GM10248 (cell line): ENCODE results near the gene AMOTL1.

ENCODE experiments used
- CTCF ChIA-PET: fragments of 300-600 bp; sonication (Branson Sonifier 250); formaldehyde crosslinking; extraction: SDS; loops from one replicate; lab custom pipeline; 2021; ENCODE audit warnings: antibody characterized with exemption; lab: Yijun Ruan, JAX
- POLR2A ChIA-PET: fragments of 350-650 bp; sonication (Branson Sonifier 250); formaldehyde crosslinking; extraction: SDS; loops from one replicate; lab custom pipeline; 2020; ENCODE audit warnings: antibody characterized with exemption; lab: Yijun Ruan, JAX
- DNase-seq: peaks from one replicate; pipeline ENCODE4 v3.0.0; 2012; ENCODE audit errors: extremely low spot score
- TF ChIP-seq, protein P1 (sequence below): IDR thresholded peaks from 2 replicates; pipeline ENCODE4 v1.5.1; 2012; ENCODE audit warnings: mild to moderate bottlenecking, low read depth; ENCODE audit errors: extremely low read depth, missing control alignments, control extremely low read depth

The AMOTL1 gene

DNA sequence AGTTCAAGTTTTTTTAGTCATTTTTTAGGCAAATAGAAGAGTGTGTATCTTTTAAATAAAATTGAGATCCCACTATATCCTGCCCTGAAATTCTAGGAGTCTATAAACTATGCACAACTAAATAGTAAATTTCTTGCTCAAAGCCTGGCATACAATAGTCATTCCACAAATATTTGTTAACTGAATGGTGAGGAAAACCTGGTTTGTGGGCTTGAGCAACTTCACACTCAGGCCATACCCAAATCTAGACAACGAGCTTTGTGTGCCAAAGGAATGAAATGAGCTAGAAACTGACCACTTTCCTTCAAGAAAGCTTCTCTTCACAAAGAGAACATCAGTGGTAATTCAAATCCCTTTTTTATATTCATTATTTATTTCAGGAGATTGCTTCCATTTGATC is 39.6 kb upstream of the AMOTL1 start:
- POLR2A ChIA-PET: no interaction called here
- TF ChIP-seq, protein P1, sequence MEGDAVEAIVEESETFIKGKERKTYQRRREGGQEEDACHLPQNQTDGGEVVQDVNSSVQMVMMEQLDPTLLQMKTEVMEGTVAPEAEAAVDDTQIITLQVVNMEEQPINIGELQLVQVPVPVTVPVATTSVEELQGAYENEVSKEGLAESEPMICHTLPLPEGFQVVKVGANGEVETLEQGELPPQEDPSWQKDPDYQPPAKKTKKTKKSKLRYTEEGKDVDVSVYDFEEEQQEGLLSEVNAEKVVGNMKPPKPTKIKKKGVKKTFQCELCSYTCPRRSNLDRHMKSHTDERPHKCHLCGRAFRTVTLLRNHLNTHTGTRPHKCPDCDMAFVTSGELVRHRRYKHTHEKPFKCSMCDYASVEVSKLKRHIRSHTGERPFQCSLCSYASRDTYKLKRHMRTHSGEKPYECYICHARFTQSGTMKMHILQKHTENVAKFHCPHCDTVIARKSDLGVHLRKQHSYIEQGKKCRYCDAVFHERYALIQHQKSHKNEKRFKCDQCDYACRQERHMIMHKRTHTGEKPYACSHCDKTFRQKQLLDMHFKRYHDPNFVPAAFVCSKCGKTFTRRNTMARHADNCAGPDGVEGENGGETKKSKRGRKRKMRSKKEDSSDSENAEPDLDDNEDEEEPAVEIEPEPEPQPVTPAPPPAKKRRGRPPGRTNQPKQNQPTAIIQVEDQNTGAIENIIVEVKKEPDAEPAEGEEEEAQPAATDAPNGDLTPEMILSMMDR: no peak
- DNase-seq: no peak
- CTCF ChIA-PET: interaction anchor here (0.7 to 1.0 kb wide), 2 partner anchors 9 to 115 kb away, joined by 3 read pairs; no protein-coding TSS in a partner anchor

DNA sequence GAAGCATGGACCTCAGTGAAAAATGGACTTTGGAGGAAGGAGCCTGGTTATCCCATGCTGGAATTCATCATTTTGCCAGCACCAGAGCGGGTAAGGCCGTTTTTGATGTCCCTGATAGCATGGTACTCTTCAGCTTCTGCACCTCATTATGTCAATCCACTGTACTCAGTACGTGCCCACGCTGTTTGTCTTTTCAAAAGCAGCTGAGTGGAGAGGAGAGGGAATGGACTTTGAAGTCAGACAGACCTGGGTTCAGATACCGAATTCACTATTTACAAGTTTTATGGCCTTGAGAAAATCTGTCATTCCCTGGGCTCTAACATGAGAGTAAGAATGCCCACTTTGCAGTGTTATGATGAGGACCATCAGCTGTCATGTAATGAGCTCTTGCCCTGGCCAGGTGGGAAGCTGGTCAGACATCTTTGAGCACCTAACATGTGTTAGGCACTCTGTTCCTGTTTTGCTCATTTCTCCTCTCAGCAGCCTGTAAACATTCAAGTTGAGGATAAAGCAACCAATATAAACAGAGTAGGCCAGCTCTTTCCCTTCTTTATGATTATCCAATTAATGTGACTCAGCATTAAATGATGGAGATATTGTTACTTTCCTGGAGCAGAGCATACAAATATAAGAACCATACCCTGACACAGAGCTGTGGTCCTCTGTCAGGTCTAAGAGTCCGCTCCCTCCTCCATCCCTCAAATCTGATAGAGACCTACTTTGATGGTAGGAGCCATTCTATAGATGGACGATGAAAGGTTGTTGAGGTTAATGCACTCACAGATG is 39.0 kb upstream of the AMOTL1 start:
- POLR2A ChIA-PET: no interaction called here
- CTCF ChIA-PET: interaction anchor here (0.7 to 1.0 kb wide), 2 partner anchors 8 to 116 kb away, joined by 3 read pairs; no protein-coding TSS in a partner anchor
- DNase-seq: no peak
- TF ChIP-seq, protein P1: no peak

DNA sequence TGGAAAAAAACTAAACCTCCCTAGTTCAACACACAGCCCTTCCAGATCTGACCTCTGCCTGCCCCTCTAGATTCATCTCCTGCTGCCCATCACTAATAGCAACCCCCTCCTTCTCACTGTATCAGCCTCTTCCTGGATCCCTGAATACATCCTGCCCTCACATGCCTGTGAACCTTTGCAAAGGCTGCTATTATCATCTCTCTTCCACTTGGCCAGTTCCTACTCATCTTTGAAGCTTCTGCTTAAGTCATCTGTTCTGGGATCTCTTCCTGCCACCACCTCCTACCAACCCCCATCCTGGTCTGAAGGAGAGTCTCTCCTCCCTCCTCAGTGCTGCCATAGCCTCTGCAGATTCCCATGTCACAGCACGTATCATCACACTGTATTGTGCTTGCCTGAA is 38.0 kb upstream of the AMOTL1 start:
- no peak for DNase-seq
- TF ChIP-seq, protein P1: no peak
- ChIA-PET CTCF (no interaction called here), POLR2A (no interaction called here)

DNA sequence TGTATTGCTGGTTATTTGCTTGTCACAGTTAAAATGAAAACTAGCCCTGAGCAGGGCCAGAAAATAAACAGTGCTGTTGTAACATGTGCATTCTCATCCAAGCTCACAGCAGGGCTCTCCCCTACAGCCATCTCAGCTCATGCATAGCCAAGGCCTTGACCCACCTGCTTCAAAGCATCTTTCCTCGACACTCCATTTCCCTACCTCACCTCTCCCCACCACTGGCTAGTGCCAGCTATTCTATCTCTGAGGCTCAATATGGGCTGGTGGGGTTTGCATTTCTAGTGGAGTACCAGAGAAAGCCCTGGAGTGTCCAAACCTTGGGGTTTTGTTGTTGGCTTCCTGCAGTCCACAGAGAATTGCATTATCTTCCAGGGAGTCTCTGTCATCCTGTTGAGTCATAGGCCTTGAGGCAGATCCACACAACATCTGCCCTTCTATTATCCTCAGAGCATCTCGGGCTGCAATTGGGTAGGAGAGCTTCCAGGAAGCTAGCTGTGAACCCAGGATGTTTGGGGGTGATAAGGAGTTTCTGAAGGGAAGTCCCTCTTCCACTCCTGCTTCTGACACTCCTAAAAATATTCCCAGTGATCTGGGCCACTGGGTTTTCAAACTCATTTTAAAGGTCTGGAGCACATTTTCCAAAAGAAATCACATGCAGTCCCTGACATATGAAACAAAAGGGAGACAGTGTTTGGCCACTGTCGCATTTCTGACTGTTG is 36.1 kb upstream of the AMOTL1 start:
- TF ChIP-seq, protein P1: no peak
- DNase-seq: no peak
- ChIA-PET POLR2A (no interaction called here), CTCF (interaction anchor here (1.0 to 2.7 kb wide), 4 partner anchors 9 to 22 kb away, joined by 3 to 7 read pairs (median 4); no protein-coding TSS in a partner anchor)

DNA sequence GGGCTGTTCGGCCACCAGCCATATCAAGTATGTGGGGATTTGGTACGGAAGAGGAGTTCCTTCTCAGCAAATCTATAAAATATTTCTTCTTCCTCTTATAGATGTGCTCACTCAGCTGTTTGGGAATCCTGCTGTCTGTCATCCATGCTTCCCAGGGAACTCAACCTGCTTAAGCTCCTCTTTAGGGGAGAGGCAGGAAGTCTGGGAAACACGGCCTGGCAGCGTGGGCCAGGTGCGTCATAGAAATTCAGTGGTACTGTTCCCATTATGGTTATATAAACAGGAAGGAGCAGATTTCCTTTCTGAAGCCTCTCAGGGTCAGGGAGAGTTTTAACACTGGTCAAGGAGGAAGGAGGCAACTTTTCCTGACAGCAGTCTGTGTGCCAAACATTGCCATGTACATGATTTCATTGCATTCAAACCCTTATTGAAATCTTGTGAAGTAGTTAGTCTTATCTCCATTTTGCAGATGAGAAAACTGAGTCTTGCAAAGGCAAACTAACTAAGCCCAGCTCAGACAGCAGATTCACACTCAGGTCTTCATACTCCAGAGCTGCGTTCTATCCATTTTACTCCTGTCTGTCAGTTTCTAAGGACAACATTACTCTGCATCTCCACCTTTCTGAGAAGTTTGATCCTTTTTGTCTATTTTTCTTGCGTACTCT is 35.4 kb upstream of the AMOTL1 start:
- TF ChIP-seq, protein P1: no peak
- CTCF ChIA-PET: interaction anchor here (1.5 to 2.7 kb wide), 3 partner anchors 10 to 21 kb away, joined by 3 to 7 read pairs (median 5); no protein-coding TSS in a partner anchor
- POLR2A ChIA-PET: no interaction called here
- no peak for DNase-seq
